MG63 (cell line): Measurements from ENCODE around the gene VPS13A. TPM values are rescaled to one million over a fixed set of nuclear protein-coding genes. Genes with fewer than 3 reads are reported as not detected.
"Not testable (repeated sequence)": the region's sequence is repeated elsewhere in the genome, so short reads cannot be mapped to it uniquely, and the experiment has no call there.

Source experiments
- DNase-seq: peaks from one replicate; pipeline ENCODE4 v3.0.0-alpha.2; 2020
- H3K27me3 ChIP-seq: fragments of 250-450 bp; sonication (Bioruptor Pico); 2 replicates; pipeline ENCODE4 v1.5.1; 2020; ENCODE audit warnings: mild to moderate bottlenecking, moderate library complexity
- H3K36me3 ChIP-seq: fragments of 250-450 bp; sonication (Bioruptor Pico); 2 replicates; pipeline ENCODE4 v1.5.1; 2020; ENCODE audit warnings: mild to moderate bottlenecking, moderate library complexity
- H3K4me3 ChIP-seq: fragments of 250-450 bp; sonication (Bioruptor Pico); 2 replicates; pipeline ENCODE4 v1.5.1; 2020; ENCODE audit warnings: mild to moderate bottlenecking, moderate library complexity
- H3K9me3 ChIP-seq: fragments of 250-450 bp; sonication (Bioruptor Pico); 2 replicates; pipeline ENCODE4 v1.5.1; 2020; ENCODE audit warnings: mild to moderate bottlenecking, moderate library complexity
- total RNA-seq: library from RNA; depleted of rRNA; stranded (reverse); fragments of >200 nt; shearing (Covaris generic); gene quantifications from 2 replicates; pipeline ENCODE4 v1.2.3, GENCODE V29; 2014; ENCODE audit warnings: low replicate concordance

VPS13A gene
- total RNA-seq, 1 experiment from 2014 or later = 5.0 TPM

DNA sequence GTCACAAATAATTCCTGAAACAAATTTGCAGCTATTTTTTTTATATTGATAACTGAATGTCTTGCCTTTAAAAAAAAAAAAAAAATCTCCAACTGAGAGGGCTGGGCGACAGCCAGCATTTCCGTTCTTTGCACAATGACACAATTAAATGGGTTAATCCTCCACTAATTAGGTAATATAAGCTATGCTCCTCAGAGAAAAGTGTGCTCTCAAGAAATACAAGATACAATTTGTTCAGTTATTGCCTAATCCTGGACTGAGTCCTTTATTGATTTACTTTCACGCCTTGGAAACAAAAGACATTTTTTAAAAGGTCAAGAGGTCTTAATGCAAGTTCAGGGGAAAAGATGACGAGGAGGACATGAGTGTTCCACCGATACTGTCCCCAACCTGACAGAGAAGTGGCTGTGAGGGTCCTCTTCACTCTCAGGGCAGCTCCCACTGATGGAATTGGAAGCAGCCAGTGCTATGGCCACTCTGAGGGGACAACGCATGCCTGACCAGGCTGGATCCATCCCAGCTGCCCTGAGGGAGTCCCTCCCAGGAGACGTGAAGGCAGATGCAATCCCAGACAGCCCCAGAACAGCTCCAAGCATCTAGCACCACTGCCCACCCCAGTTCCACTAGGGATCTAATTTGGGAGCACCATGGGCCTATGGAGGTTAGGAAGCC is 250.1 kb downstream of the VPS13A start:
- no peaks in the 10 kb centered on the region for H3K9me3 ChIP-seq
- no peak overlapping the region for H3K4me3 ChIP-seq
- H3K27me3 ChIP-seq = no peaks in the 10 kb centered on the region
- no peaks in the 10 kb centered on the region for H3K36me3 ChIP-seq
- no peak for DNase-seq

DNA sequence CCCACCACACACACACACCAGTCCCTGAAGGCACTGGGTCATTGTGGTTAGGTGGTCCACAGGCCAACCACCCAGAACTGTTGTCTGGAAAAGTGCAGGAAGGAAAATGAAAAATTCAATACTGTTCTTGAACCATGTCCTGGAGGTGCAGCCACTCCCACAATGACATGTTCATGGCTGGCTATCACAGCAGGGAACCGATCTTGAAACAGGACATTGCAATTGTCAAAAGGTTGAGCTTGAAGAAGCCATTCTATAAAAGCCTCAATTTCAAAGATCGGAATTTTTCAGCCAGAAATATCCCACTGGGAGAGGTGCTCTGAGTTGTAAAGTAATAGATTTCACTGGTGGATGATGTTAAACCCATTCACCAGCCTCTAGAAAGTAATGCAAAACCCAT is 252.6 kb downstream of the VPS13A start:
- H3K36me3 ChIP-seq = no peaks in the 10 kb centered on the region
- DNase-seq = no peak
- no peaks in the 10 kb centered on the region for H3K27me3 ChIP-seq
- H3K4me3 ChIP-seq = no peak overlapping the region
- no peaks in the 10 kb centered on the region for H3K9me3 ChIP-seq

DNA sequence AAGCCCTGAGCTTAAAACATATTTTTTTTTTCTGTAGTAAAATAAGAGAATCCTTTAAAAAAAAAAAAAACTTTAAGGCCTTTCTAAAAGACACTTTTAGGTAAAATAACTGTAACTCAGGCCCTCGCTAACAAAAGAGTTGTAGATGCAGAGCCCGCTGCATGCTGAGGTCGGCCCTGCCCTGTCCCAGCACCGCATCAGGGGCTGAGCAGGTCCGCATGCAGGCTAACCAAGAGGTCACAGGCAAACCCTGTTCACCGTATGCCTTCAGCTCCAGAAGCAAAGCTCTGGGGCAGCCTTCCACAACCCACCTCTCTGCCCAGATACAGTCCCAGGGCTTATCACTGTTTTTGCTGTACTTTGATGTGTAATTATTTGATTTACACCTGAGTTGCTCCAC is 254.7 kb downstream of the VPS13A start:
- Histone ChIP-seq H3K27me3 (no peaks in the 10 kb centered on the region), H3K9me3 (no peaks in the 10 kb centered on the region), H3K36me3 (no peaks in the 10 kb centered on the region), H3K4me3 (no peak overlapping the region)
- DNase-seq = no peak

DNA sequence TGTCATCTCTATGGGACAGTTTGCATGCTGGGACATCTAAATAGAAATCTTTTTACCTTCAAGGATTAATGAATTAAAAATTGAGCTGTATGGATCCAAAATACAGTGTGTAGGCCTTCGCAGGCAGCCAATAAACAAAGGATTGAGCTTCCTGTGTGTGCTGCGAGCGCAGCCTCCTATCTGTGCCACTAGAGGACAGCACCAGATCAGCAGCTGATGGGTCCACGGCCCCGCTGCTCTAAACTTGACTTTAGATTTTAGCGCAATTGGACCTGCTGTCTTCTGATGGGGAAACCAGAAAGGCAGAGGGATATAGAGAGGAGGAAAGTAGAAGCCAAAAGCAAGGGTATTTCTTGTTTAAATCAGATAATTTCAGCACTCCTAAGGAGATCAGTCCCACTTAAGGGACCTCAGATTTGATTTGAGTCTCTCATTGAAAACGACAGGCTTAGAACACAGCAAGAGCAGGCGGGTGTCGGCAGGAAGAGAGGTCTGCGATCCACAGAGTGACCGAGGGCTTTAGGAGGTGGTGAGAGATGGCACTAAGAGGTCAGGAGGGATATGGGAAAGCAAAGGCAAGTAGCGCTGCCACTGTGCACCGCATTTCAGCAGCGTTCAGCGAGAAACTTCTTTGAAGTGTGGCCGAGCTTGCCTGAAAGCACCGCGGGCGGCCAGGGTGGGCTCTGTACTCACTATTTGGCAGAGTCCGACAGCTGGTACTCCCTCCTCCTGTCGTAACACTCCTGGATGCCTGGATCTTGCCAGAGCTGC is 256.5 kb downstream of the VPS13A start:
- Histone ChIP-seq H3K36me3 (no peaks in the 10 kb centered on the region), H3K9me3 (no peaks in the 10 kb centered on the region), H3K4me3 (no peak overlapping the region), H3K27me3 (no peaks in the 10 kb centered on the region)
- peak; percentile 39 for DNase-seq

DNA sequence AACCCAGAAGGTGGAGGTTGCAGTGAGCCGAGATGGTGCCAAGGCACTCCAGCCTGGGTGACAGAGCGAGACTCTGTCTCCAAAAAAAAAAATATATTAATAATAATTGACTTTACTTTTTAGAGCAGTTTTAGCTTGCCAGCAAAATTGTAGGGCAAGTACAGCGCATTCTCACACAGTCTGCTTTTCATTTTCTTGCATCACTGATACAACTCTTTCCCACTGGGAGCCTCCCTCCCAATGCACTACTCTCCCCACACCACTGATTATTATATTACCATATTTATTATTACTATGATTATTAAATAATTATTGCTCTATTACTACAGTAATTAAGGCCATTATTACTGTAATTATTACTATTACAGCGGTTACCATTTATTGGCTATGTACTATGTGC is 257.9 kb downstream of the VPS13A start:
- Histone ChIP-seq H3K4me3 (no peak overlapping the region), H3K36me3 (no peaks in the 10 kb centered on the region), H3K9me3 (no peaks in the 10 kb centered on the region), H3K27me3 (no peaks in the 10 kb centered on the region)
- no peak for DNase-seq

DNA sequence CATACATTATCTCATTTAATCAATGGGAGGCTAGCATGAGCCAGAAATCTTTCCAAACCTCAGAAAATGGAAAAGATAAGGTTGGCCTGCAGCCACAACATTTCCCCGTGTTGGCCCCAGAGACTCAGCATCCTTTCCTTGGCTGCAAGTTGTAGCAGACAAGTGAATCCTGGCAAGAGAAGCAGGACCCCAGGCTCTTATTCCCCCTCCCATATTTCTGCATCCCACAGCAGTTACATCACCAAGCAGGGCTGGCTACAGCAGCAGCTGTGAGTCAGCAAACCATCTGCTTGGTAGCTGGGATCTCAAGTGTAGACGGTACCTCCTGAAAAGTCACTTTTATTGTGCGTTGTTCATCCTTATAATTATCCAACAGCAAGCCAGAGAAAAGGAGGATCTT is 258.4 kb downstream of the VPS13A start:
- no peak overlapping the region for H3K4me3 ChIP-seq
- H3K9me3 ChIP-seq = no peaks in the 10 kb centered on the region
- peak; percentile 16 for DNase-seq
- no peaks in the 10 kb centered on the region for H3K27me3 ChIP-seq
- H3K36me3 ChIP-seq = no peaks in the 10 kb centered on the region

DNA sequence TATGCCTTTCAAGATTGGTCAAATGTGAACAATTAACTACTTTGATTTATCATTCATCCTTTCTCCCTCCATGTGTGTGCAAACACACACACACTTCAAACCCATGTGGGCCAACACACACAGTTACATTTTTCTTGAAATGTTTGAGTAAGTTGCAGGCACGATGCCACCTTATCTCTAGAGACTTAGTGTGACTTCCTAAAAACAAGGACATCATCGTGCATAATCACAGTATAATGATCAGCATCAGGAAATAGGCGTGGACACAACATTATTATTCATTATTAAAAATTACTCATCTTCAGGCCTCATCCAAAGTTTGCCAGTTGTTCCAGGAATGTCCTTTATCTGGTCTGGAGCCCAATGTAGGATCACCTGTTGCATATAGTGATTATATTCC is 261.3 kb downstream of the VPS13A start:
- Histone ChIP-seq H3K36me3 (no peaks in the 10 kb centered on the region), H3K9me3 (no peaks in the 10 kb centered on the region), H3K4me3 (no peak overlapping the region), H3K27me3 (no peaks in the 10 kb centered on the region)
- DNase-seq = no peak

DNA sequence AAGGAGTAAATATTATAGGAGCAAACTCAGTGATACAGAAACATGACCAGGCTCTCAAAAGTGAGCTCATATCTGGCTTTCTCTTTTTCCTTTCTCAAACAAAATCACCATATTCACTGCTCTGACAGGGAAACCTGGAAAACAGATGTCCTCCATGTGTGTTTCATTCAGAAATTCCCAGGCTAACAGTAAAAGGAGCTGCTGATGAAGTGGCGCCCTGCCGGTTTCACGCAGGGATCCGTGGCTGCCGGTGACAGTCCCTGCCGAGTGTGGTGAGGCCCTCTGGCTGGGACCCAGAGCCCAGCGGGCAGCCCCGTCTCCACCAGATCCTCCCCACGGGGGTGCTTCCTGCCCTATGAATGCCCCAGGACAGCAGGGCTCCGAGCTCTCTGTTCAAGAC is 262.7 kb downstream of the VPS13A start:
- peak overlapping the region; percentile 14 for H3K4me3 ChIP-seq
- DNase-seq = peak; percentile 78
- H3K36me3 ChIP-seq = no peaks in the 10 kb centered on the region
- H3K9me3 ChIP-seq = no peaks in the 10 kb centered on the region
- no peaks in the 10 kb centered on the region for H3K27me3 ChIP-seq

DNA sequence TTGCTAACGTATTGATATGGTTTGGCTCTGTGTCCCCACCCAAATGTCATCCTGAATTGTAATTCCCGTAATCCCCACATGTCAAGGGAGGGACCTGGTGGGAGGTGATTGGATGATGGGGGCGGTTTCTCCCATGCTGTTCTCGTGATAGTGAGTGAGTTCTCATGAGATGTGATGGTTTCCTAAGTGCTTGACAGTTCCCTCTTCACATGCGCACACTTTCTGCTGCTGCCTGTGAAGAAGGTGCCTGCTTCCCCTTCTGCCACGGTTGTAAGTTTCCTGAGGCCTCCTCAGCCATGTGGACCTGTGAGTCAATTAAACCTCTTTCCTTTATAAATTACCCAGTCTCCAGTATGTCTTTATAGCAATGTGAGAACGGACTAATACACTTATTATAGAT is 263.8 kb downstream of the VPS13A start:
- not testable (repeated sequence) for H3K9me3 ChIP-seq, H3K36me3 ChIP-seq, DNase-seq, H3K4me3 ChIP-seq, H3K27me3 ChIP-seq

DNA sequence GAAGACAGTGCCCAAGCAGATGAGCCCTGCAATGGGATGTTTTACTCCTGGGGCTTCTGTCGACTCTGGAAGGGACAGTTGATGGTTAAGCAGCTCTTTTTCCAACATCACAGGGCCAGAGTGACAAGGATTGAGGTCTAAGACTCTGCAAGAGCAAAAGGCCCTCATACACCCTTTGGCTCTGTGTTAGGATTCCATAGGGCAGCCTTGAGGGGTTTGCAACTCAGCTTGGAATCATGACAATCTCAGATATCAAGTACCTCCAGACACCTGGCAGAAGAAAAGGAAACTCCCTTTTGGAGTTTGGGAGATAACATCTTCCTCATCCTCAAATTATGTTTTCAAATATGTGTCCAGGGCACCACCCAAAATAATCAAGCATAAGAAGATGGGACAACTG is 265.1 kb downstream of the VPS13A start:
- DNase-seq = no peak
- Histone ChIP-seq H3K4me3 (no peak overlapping the region), H3K36me3 (no peaks in the 10 kb centered on the region), H3K27me3 (no peaks in the 10 kb centered on the region), H3K9me3 (no peaks in the 10 kb centered on the region)

DNA sequence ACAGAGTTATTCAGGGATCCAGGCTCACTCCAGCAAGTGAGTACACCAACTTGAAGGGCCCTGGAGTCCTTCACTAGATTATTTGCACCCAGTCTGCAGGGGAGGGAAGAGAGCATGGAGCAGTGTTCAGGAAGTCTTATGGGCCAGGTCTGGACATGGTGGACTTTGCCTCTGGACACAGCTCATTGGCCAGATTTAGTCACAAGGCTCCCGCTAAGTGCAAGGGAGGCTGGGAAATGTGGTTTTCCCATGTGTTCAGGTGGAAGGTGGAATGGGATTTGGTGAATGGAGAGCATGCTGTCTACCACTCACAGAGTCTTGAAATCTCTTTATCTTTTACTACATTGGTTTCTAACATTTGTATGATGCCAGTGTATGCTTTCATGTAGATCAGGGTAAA is 270.3 kb downstream of the VPS13A start:
- Histone ChIP-seq H3K36me3 (no peaks in the 10 kb centered on the region), H3K4me3 (no peak overlapping the region), H3K9me3 (no peaks in the 10 kb centered on the region), H3K27me3 (no peaks in the 10 kb centered on the region)
- DNase-seq = no peak

DNA sequence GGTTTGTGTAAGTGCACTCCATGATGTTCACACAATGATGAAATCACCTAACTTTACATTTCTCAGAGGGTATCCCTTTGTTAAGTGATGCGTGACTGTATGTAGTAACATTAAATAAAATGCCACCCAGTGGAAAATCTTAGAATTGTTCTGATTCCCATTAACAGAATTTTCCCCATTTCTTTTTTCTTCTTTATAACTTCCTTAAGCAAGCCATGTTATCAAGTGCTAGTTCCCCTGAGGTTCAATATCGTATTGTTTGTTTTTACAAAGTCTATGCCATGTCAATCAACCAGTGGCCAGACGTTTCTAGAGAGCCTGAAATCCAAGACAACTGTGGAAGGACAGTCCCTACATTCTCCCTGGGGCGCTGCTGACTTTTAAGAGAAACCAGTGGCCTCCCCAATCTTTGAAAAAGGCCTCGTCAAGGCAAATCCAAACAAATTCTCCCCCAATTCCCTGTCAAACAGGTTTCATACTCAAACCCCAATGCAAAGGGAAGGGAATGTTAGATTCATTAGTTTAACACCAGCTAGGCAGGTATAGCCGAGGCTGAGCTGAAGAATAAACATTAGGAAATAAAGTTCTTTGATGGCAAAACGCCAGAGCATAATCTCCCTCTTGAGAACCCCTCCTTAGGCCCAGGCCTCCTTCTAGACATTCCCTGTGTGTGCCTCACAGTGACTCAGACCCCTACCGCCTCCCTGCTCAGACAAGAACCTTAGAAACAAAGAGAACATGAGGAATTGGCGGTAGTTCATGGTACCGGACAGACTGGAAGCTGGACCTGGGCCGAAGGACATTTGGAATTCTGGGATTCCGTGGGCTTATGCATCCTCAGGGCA is 272.1 kb downstream of the VPS13A start:
- no peaks in the 10 kb centered on the region for H3K27me3 ChIP-seq
- no peak overlapping the region for H3K4me3 ChIP-seq
- no peaks in the 10 kb centered on the region for H3K36me3 ChIP-seq
- DNase-seq = no peak
- H3K9me3 ChIP-seq = no peaks in the 10 kb centered on the region

DNA sequence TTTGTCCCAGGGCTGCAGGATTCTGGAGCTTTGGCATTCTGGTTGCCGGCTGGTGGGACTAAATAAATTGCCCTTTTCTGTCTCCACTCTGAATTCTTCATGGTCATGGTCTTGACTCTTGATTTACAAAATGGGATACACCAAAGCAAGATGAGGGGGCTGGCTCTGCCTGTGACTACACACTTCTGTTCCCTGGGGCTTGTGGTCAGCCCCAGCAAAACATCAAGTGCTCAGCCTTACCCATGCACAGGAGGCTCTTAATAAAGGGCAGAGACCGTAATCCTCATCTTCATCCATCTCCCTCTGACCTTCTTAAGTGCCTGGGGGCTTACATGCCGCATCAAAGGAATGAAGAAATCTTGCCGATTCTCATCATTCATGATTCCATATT is 272.7 kb downstream of the VPS13A start:
- no peaks in the 10 kb centered on the region for H3K27me3 ChIP-seq
- no peak overlapping the region for H3K4me3 ChIP-seq
- H3K36me3 ChIP-seq = no peaks in the 10 kb centered on the region
- no peak for DNase-seq
- no peaks in the 10 kb centered on the region for H3K9me3 ChIP-seq

DNA sequence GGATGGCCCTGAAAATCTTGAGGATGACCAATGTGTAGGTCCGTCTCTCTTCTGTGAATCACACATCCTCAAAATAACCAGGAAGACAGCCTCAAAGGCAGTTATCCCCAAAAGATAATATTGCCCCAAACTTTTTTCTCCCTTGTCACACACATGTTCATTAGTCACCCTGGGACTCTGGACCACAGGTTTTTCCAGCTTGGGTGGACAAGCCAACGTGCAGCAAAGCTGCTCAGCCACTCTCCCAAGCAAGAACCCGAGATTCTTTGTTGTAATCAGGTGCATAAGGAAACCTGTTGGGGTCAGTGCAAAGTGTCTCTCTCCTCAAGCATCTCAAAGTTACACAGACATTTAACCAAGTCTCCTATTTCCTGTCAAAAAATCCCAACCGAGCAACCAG is 274.2 kb downstream of the VPS13A start:
- no peaks in the 10 kb centered on the region for H3K9me3 ChIP-seq
- no peak overlapping the region for H3K4me3 ChIP-seq
- H3K36me3 ChIP-seq = no peaks in the 10 kb centered on the region
- H3K27me3 ChIP-seq = no peaks in the 10 kb centered on the region
- DNase-seq = no peak

DNA sequence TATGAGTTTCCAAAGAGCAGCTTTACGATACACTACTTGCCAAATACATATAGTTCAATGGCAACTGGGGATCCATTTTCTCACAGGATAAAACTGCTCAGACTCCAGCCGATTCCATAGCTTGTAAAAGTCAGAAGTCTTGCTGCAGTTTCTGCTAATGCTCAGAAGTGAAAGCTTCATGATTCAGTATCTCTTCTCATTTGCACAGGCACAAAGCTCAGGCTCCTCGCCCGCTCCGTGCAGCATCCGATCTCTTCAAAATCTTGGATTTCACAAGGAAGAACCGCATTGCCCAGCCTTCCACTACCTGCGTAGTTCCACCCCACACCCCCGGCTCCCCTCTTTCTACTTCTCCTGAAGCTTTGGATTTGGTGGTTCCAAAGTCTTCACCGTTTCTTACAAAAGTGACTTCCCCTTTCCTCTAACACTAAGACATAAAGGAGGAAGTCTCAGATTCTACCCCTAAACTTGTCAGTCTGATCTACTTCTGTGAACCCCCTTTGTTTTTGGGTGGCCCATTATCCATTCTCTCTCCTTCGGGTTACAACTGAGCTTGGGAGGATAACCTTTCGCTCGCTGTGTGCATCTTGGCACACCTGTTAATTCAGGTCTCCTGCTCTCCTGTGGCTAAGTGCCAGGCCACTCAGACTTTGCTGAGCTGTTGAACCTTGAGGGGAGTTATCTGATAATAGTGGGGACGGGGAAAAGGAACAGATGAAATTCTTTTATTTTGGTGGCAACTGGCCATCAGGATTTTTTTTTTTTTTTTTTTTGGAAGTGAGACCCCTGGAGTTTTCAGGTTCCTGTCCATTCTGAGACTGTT is 276.7 kb downstream of the VPS13A start:
- Histone ChIP-seq H3K9me3 (no peaks in the 10 kb centered on the region), H3K36me3 (no peaks in the 10 kb centered on the region), H3K4me3 (no peak overlapping the region), H3K27me3 (no peaks in the 10 kb centered on the region)
- DNase-seq = no peak

DNA sequence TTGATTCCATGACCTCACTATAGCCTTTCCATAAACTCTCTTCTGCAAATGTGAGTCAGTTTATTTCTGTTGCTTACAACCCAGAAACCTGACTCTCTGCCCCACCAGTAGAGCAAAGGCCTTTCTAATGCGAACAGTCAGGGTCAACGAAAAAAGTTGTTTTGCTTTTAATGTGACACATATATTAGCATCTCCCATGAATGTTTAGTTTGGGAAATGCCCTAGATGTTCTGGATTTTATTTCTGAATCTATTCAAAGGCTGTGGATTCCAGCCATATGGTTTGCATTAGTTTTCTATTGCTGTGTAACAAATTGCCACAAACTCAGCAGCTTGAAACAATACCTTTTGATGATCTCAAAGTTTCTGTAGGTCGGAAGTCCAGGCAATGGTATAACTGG is 277.3 kb downstream of the VPS13A start:
- no peaks in the 10 kb centered on the region for H3K36me3 ChIP-seq
- no peak for DNase-seq
- H3K27me3 ChIP-seq = no peaks in the 10 kb centered on the region
- no peak overlapping the region for H3K4me3 ChIP-seq
- H3K9me3 ChIP-seq = no peaks in the 10 kb centered on the region
